Peyer's patch (tissue), 4 donors: ENCODE measurements around the gene ACVR2B. TPM values are rescaled to one million over a fixed set of nuclear protein-coding genes. Genes with fewer than 3 reads are reported as not detected.

Source experiments
- DNase-seq, 3 donors: peaks; one replicate each; pipeline ENCODE4 v3.0.0-alpha.2; 2017 to 2019
- H3K27ac ChIP-seq, 4 donors: fragments of 200-600 bp; sonication (generic); one replicate each; pipeline ENCODE4 v1.5.1; 2016 to 2019
- H3K27me3 ChIP-seq, 2 donors: fragments of 200-600 bp; sonication (generic); one replicate each; pipeline ENCODE4 v1.5.1; 2019
- H3K36me3 ChIP-seq, 3 donors: fragments of 200-600 bp; sonication (generic); one replicate each; pipeline ENCODE4 v1.5.1; 2016 to 2019
- H3K4me1 ChIP-seq, 4 donors: fragments of 200-600 bp; sonication (generic); one replicate each; pipeline ENCODE4 v1.5.1; 2016 to 2019
- H3K4me3 ChIP-seq, 4 donors: fragments of 200-600 bp; sonication (generic); 1 replicate in 3 of 4; 2 replicates in 1 of 4; pipeline ENCODE4 v1.5.1; 2016 to 2019; ENCODE audit warnings: mild to moderate bottlenecking in 1 of 4
- H3K9me3 ChIP-seq, 4 donors: fragments of 200-600 bp; sonication (generic); one replicate each; pipeline ENCODE4 v1.5.1; 2016 to 2019; ENCODE audit warnings: mild to moderate bottlenecking in 1 of 4
- POLR2A ChIP-seq, 2 donors: fragments of 450-650 bp; IDR thresholded peaks; one replicate each; pipeline ENCODE4 v1.5.1; 2017; ENCODE audit warnings: antibody characterized with exemption in 2 of 2, mild to moderate bottlenecking in 2 of 2, moderate library complexity in 2 of 2
- total RNA-seq, 4 donors: library from RNA; depleted of rRNA; stranded (reverse); fragments of >200 nt; gene quantifications; one replicate each; pipeline ENCODE4 v1.1.0, GENCODE V29; 2016
- TF ChIP-seq, protein P1 (sequence below), 6 experiments: fragments of 450-650 bp in 4 of 6; fragments of 200-600 bp in 2 of 6; sonication (generic) in 1 of 6; IDR thresholded peaks; one replicate each; pipeline ENCODE4 v1.5.1; 2017 to 2019; ENCODE audit warnings: antibody characterized with exemption in 6 of 6, mild to moderate bottlenecking in 3 of 6, moderate library complexity in 1 of 6

Gene ACVR2B
- total RNA-seq, 4 donors from 2014 or later = 4.9 to 14.5 (median 7.6) TPM

DNA sequence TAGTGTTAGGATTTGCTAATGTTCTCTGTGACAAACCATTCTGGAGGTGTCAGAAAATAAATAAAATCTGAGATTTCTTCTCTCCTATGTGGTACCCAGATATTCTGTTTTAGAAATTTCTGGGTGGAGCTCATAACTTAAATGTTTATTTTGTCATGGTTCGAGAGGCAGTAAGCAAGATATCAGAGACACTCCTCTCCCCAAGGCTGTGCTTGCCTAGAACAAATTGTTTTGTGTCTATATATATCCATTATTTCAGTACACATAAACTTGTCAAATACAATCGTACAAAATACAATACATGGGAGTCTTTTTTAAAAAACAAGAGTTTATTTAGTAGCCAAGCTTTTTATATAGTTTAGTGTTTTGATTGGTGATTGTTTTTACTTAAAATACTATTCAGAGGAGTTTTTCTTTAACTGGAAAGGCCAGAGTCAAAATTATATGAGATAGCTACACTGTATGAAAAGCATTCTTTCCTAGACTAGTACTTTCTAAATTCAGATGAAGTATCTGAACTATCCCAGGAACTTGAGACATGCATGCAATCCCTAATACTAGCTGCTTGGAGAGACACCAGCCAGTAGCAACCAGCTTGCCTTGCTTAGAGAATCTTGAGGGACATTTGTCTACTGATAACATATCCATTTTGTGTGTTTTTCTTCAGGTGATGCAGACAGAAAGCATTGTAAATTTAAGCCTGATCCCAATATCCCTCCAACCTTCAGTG lies 47.2 kb downstream of the ACVR2B start:
- H3K9me3 ChIP-seq = no peaks in the 10 kb centered on the region
- peaks cover 0 to 15% (median 0%) of the 10 kb centered on the region in 3 donors for H3K36me3 ChIP-seq
- TF ChIP-seq, protein P1, sequence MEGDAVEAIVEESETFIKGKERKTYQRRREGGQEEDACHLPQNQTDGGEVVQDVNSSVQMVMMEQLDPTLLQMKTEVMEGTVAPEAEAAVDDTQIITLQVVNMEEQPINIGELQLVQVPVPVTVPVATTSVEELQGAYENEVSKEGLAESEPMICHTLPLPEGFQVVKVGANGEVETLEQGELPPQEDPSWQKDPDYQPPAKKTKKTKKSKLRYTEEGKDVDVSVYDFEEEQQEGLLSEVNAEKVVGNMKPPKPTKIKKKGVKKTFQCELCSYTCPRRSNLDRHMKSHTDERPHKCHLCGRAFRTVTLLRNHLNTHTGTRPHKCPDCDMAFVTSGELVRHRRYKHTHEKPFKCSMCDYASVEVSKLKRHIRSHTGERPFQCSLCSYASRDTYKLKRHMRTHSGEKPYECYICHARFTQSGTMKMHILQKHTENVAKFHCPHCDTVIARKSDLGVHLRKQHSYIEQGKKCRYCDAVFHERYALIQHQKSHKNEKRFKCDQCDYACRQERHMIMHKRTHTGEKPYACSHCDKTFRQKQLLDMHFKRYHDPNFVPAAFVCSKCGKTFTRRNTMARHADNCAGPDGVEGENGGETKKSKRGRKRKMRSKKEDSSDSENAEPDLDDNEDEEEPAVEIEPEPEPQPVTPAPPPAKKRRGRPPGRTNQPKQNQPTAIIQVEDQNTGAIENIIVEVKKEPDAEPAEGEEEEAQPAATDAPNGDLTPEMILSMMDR (IDR thresholded peaks at IDR 0.05) = no peak
- TF ChIP-seq POLR2A (IDR thresholded peaks at IDR 0.05) = no peak
- no peak for DNase-seq
- peaks cover 0 to 4% (median 0%) of the 10 kb centered on the region in 4 donors for H3K4me1 ChIP-seq
- no peaks in the 10 kb centered on the region for H3K27me3 ChIP-seq
- H3K4me3 ChIP-seq = no peak overlapping the region
- no peak overlapping the region for H3K27ac ChIP-seq

DNA sequence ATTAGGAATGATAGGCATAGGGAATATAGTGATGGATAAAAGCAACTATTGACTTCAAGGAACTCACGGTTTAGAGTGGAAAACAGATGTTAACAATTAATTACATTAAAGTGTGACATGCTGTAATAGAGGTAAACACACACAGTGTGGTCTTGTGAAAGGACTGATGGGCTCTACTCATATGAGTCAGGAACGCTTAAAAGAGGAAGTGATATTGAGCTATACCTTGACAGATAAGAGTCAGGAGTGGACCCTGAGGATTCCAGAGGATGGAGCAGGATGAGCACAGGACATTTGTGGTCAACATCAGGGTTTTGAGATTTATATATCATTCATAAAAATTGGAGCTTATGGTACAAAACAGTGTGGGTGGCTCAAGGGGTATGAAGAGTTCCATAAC lies 53.4 kb downstream of the ACVR2B start:
- Histone ChIP-seq H3K36me3 (peaks cover 0 to 30% (median 0%) of the 10 kb centered on the region in 3 donors), H3K27ac (no peak overlapping the region)

DNA sequence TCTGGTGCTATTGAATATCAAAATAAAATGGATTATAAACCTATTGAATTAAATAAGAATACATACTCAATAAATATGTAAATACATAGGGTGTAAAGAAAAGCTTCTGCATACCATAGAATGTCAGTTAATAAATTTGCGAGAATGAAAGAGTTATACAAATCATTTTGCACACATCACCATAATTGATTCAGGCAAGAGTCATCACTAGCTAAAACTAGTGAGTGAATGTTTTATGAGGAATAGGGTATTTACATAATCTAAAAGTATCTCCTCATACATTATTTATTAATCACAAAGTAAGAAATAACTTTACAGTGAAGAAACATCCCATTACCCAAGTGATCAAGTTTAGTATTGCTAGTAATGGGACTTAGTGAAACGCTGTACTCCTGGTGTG lies 56.0 kb downstream of the ACVR2B start:
- TF ChIP-seq, protein P1 (IDR thresholded peaks at IDR 0.05) = no peak
- no peak for TF ChIP-seq POLR2A (IDR thresholded peaks at IDR 0.05)
- Histone ChIP-seq H3K4me3 (no peak overlapping the region), H3K27me3 (no peaks in the 10 kb centered on the region), H3K9me3 (no peaks in the 10 kb centered on the region), H3K4me1 (no peaks in the 10 kb centered on the region), H3K27ac (no peak overlapping the region), H3K36me3 (peaks cover 0 to 21% (median 0%) of the 10 kb centered on the region in 3 donors)
- DNase-seq = no peak

More for the DNA sequence above, 53.4 kb downstream of the ACVR2B start:
- TF ChIP-seq, protein P1 (IDR thresholded peaks at IDR 0.05) = no peak
- no peak for TF ChIP-seq POLR2A (IDR thresholded peaks at IDR 0.05)
- Histone ChIP-seq H3K27me3 (no peaks in the 10 kb centered on the region), H3K9me3 (no peaks in the 10 kb centered on the region), H3K4me3 (no peak overlapping the region), H3K4me1 (no peaks in the 10 kb centered on the region)
- no peak for DNase-seq

DNA sequence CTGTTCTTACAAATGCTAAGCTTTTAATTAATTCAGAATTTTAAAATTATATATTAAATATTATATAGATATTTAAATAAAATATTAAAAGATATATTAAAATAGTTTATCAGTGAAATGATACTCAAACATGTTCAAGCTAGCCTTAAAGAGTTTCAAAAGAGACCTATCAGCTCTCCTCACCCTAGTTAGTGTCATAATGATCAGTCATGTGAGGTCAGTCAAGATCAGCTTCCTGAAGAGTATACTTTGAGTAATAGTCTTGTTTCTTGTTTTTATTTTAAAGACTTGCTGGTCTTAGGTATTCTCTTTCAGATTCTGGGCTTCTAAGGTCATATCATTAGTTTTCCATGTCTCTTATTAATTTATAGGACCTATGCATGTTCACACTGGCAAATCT lies 56.9 kb downstream of the ACVR2B start:
- DNase-seq = no peak
- Histone ChIP-seq H3K27ac (no peak overlapping the region), H3K4me3 (no peak overlapping the region), H3K9me3 (no peaks in the 10 kb centered on the region), H3K36me3 (peaks cover 0 to 20% (median 0%) of the 10 kb centered on the region in 3 donors), H3K27me3 (no peaks in the 10 kb centered on the region), H3K4me1 (no peaks in the 10 kb centered on the region)
- TF ChIP-seq, protein P1 (IDR thresholded peaks at IDR 0.05) = no peak
- no peak for TF ChIP-seq POLR2A (IDR thresholded peaks at IDR 0.05)

DNA sequence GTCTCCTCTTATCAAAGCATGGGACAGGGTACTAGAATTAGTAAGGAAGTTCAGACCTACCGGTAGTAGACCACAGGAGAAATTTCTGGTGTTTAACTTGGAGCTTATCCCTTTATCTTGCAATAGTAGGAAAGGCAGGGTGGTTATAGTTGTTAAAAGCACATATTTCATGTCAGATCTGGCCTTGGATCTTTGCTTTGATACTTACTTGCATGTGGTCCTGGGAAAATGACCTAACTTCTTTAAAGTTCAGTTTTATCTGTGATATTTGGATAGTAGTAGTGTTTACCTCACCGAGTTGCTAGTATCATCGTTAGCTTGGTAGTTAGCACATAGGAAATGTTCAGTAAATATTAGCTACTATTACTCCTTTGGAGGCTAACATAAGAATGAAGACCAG lies 57.9 kb downstream of the ACVR2B start:
- H3K27me3 ChIP-seq = no peaks in the 10 kb centered on the region
- DNase-seq = no peak
- H3K36me3 ChIP-seq = peaks cover 0 to 20% (median 0%) of the 10 kb centered on the region in 3 donors
- H3K27ac ChIP-seq = no peak overlapping the region
- H3K4me1 ChIP-seq = no peaks in the 10 kb centered on the region
- no peak overlapping the region for H3K4me3 ChIP-seq
- TF ChIP-seq POLR2A (IDR thresholded peaks at IDR 0.05) = no peak
- TF ChIP-seq, protein P1 (IDR thresholded peaks at IDR 0.05) = no peak
- no peaks in the 10 kb centered on the region for H3K9me3 ChIP-seq
